CD4-positive, alpha-beta T cell treated with Interleukin-6 for 4 hours (primary cell): Measurements from ENCODE around the gene FKBP5.

Source experiments
- DNase-seq: peaks from one replicate; pipeline ENCODE4 v3.0.0-alpha.2; 2020; ENCODE audit warnings: mixed read lengths

Gene FKBP5

DNA sequence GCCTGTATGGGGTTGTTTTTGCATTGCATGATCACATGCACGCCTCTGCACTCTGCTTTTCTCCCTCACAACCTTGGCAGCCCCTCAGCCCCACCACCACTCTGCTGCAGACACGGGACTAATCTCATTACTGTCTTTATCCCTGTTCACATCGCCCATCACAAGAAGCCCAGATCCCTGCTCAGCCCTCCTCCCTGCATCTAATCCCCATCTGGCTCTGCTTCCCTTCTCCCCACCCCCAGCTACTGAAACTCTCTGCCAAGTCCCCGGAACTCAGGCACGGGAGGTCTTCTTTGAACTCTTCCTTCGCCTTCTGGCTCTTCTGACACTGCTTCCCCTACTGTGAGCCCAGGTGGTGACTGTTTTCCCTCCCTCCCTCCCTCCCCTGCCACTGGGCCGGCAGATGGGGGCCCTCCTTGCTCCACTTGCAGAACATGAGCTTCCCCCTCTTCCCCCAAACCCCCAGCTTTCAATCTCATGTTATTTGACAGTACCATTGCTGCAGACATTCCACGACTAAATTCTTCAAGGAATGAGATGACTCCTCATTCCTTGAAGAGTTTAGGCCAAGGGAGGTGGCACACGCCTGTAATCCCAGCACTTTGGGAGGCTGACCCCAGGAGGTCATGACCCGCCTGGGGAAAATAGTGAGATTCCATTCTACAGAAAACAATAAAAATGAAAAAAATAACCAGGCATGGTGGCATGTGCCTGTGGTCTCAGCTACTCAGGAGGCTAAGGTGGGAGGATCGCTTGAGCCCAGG lies 154.1 kb downstream of the FKBP5 start:
- no peak for DNase-seq

DNA sequence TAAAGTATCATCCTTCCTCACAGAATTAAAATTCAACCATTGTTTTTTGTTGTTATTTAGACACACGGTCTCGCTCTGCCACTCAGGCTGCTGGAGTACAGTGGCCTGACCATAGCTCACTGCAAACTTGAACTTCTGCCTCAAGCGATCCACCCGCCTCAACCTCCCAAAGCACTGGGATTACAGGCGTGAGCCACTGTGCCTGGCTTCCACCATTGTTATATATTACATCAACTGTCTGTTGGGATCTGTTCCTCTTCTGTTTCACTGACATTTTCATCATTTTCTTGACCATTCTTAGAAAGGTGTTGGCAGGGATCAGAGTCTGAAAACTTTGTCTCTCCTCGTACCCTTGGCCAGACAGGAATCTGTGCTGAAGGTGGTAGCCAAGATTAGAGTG lies 154.7 kb downstream of the FKBP5 start:
- DNase-seq = no peak

DNA sequence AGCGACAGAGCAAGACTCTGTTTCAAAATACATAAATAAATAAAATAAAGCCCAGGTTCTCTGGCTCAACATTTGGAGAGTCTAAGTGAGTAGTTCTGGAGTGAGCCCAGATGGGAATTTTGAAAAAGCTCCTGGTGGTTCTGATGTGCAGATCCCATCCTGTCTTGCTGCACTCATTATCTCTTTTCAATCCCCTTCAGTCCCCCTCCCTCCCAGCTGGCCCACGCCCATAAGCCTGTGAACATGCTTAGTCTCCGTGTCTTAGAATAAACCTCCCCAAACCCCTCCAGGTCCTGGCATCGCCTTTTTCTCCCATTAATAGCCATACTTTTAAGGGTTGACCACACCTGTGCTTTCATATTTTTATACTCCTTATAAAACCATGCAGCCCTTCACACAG lies 156.6 kb downstream of the FKBP5 start:
- no peak for DNase-seq

DNA sequence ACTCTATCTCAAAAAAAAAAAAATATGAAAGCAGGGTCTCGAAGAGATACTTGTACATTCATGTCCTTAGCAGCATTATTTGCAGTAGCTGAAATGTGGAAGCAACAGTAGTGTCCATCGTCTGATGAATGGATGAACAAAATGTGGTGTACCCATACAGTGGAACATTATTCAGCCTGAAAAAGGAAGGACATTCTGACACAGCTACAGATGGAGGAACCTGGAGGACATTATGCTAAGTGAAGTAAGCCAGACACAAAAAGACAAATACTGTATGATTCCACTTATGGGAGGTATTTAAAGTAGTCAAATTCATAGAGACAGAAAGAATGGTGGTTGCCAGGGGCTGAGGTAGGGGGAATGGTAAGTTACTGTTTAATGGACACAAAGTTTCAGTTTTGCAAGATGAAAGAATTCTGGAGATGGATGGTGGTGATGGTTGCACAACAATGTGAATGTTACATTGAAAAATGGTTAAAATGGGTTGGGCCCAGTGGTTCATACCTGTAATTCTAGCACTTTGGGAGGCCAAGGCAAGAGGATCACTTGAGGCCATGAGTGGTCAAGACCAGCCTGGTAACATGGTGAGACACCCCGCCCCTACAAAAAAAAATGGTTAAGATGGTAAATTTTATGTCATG lies 164.2 kb downstream of the FKBP5 start:
- no peak for DNase-seq
